Measurements from ENCODE around the gene IGSF8. TPM values are rescaled to one million over a fixed set of nuclear protein-coding genes. Genes with fewer than 3 reads are reported as not detected.

The IGSF8 gene
- total RNA-seq, 1 donor from 2014 or later: 28.4 TPM

DNA sequence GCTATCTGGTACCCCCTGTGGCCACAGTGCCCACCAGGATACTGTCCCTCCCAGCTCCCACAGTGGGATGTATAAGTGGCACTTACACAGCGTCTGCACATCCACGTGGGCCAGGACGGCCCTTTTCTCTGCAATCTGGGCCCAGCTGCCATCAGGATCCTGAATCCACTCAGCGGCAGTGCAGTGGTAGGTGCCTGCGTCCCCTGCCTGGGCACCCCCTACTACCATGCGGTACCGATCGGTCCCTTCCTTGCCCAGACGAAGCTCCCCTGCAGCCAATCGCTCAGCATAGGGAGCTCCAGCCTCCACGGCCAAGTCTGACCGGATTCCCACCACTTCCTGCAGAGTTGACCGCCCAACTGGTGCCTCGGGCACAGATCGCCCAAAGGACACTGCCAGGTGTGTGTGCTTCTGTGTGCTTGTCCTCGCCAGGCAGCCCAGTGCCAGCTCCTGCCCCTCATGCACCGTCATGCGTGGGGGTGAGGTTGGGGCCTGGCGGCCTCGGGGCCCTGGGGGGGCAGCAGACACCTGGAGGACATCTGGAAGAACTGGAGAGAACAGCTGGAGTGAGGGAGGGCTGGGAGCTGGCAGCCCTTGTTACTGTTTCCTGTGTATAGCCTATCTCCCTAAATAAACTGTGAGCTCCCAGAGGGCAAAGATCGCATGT, 4.7 kb downstream of the IGSF8 start:
- Mint-ChIP-seq H3K4me1 (peaks cover 37% of the 10 kb centered on the region), H3K36me3 (ENCODE audit: low read depth) (peaks cover 4% of the 10 kb centered on the region), H3K9me3 (no peaks in the 10 kb centered on the region), H3K4me3 (no peak overlapping the region), H3K27ac (ENCODE audit: unreplicated experiment) (no peak overlapping the region), H3K27me3 (ENCODE audit: low read depth) (no peaks in the 10 kb centered on the region)
- no peak for TF ChIP-seq CTCF (conservative IDR thresholded peaks at IDR 0.05)
- DNase-seq (ENCODE audit: low read depth, low spot score): no peak

DNA sequence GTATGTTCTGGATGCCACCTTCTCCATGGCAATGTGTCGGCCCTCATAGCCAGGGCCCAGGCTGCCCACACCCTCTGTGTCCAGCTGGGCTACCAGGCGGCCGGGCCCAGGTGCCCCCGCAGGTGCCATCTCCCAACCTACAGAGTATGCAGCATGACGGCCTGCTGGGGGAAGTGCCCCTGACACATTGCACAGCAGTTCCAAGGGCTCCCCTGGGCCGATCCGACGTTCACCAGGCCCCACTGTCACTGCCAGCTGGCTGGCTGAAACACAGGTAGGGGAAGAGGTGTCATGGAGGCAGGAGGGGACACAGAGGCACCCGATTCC, 5.4 kb downstream of the IGSF8 start:
- H3K9me3 Mint-ChIP-seq: no peaks in the 10 kb centered on the region
- DNase-seq (ENCODE audit: low read depth, low spot score): no peak
- H3K36me3 Mint-ChIP-seq (ENCODE audit: low read depth): peaks cover 4% of the 10 kb centered on the region
- H3K4me1 Mint-ChIP-seq: peaks cover 37% of the 10 kb centered on the region
- no peaks in the 10 kb centered on the region for H3K27me3 Mint-ChIP-seq (ENCODE audit: low read depth)
- no peak overlapping the region for H3K27ac Mint-ChIP-seq (ENCODE audit: unreplicated experiment)
- no peak for TF ChIP-seq CTCF (conservative IDR thresholded peaks at IDR 0.05)
- H3K4me3 Mint-ChIP-seq: no peak overlapping the region

GRCh38 chr1:160092366-160093068, 5.9 kb downstream of the IGSF8 start:
- Mint-ChIP-seq H3K36me3 (ENCODE audit: low read depth) (peaks cover 4% of the 10 kb centered on the region), H3K27me3 (ENCODE audit: low read depth) (no peaks in the 10 kb centered on the region), H3K27ac (ENCODE audit: unreplicated experiment) (no peak overlapping the region), H3K4me3 (no peak overlapping the region), H3K4me1 (peaks cover 33% of the 10 kb centered on the region), H3K9me3 (no peaks in the 10 kb centered on the region)
- TF ChIP-seq CTCF (conservative IDR thresholded peaks at IDR 0.05): no peak
- DNase-seq (ENCODE audit: low read depth, low spot score): no peak

- peaks cover 3% of the 10 kb centered on the region for H3K27me3 Mint-ChIP-seq (ENCODE audit: low read depth)
- TF ChIP-seq CTCF (conservative IDR thresholded peaks at IDR 0.05): no peak
- H3K4me1 Mint-ChIP-seq: peaks cover 26% of the 10 kb centered on the region
- no peaks in the 10 kb centered on the region for H3K9me3 Mint-ChIP-seq
- H3K36me3 Mint-ChIP-seq (ENCODE audit: low read depth): peaks cover 4% of the 10 kb centered on the region
- no peak overlapping the region for H3K4me3 Mint-ChIP-seq
- DNase-seq (ENCODE audit: low read depth, low spot score): no peak
- H3K27ac Mint-ChIP-seq (ENCODE audit: unreplicated experiment): peak overlapping the region; percentile 27
Measured at GRCh38 chr1:160091666-160092223, 6.7 kb downstream of the IGSF8 start.

GRCh38 chr1:160090760-160091159, 7.7 kb downstream of the IGSF8 start:
- H3K4me3 Mint-ChIP-seq: no peak overlapping the region
- peaks cover 10% of the 10 kb centered on the region for H3K27me3 Mint-ChIP-seq (ENCODE audit: low read depth)
- no peaks in the 10 kb centered on the region for H3K9me3 Mint-ChIP-seq
- H3K27ac Mint-ChIP-seq (ENCODE audit: unreplicated experiment): no peak overlapping the region
- peaks cover 4% of the 10 kb centered on the region for H3K36me3 Mint-ChIP-seq (ENCODE audit: low read depth)
- TF ChIP-seq CTCF (conservative IDR thresholded peaks at IDR 0.05): no peak
- H3K4me1 Mint-ChIP-seq: peaks cover 20% of the 10 kb centered on the region
- no peak for DNase-seq (ENCODE audit: low read depth, low spot score)
